GM18499 (cell line): ENCODE measurements around the gene PCIF1.
A peak's percentile ranks its signal among the peaks of the same experiment; 100 is the strongest.

ENCODE experiments used
- ATAC-seq: cut with Tn5 transposase; IDR thresholded peaks from one replicate; pipeline ENCODE4 v1.9.1; 2021; ENCODE audit warnings: moderate number of reproducible peaks; ENCODE audit not compliant: insufficient read depth, unreplicated experiment

The PCIF1 gene

GRCh38 chr20:45964006-45964400, 29.5 kb downstream of the PCIF1 start:
- no peak for ATAC-seq

DNA sequence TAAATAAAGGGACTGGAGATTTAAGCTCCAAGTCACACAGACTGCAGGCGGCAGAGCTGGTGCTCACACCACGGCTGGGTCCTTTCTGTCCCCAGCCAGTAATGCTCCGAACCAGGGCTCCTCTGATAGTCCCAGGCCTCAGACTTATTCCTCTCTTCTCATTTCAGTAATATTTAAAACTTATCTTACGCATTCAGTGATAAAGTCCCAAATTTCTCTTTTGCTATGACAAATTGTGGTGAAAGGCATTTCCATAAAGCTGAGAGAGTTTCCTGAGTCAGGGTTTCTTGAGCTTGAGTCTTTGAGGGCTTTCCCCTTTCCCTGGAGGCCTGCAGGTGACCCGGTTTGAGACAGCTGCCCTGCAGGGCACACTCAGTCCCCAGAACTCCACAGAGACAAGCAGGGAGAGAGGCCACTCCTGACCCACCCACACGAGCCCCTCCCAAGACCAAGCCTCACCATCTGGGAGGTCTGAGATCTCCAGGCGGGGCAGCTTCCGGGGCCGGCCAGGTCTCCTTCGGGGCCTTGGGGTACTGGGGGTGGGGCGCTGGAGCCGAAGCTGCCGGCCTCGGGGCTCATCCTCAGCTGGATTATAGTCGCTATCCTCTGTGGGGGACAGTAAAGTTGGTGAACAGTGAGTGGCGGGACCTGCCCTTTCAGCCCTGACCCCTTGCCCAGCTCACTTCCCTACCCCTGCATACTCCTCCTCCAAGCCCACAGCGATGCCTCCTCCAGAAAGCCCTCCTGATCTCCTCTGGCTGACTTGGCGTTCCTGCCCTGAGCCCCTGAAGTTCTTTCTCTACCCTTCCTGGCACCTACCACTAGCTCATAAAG, 30.9 kb downstream of the PCIF1 start:
- ATAC-seq: no peak

GRCh38 chr20:45967551-45968080, 33.1 kb downstream of the PCIF1 start:
- ATAC-seq: no peak

GRCh38 chr20:45968081-45968671, 33.7 kb downstream of the PCIF1 start:
- ATAC-seq: no peak

- ATAC-seq: no peak
Measured at GRCh38 chr20:45968801-45969711, 34.6 kb downstream of the PCIF1 start.

GRCh38 chr20:45969712-45970634, 35.5 kb downstream of the PCIF1 start:
- ATAC-seq: no peak

DNA sequence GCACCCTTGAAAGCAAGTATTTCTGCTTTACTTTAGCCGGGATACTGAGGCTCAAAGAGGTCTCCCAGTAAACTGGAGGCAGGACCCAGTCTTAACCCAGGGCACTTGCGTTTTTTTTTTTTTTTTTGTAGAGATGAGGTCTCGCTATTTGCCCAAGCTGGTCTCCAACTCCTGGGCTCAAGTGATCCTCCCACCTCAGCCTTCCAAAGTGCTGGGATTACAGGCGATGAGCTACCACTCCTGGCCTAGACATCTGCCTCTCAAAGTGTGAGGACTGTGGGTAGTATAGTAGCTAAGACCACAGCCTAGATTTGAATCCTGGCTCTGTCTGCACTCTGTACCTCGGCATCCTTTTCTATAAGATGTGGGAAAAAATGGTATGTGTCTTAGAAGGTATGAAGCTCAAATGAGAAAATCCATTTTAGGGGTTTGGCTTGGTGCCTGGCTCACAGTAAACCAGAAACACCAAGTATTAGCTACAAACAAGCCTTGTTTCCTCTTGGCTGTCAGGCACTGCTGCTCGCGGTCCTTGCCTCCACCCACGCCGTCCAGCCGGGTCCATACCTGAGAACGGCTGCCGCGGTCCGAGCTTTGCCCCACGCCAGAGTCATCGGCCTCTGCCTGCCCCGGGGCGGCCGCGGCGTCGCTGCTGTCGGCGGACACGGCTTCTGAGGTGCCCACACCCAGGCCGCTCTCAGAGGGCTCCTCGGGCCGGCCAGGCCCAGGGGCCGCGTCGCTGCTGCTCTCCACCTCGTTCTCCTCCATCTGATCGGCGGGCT, 36.4 kb downstream of the PCIF1 start:
- no peak for ATAC-seq

- peak; percentile 14 for ATAC-seq
Measured at GRCh38 chr20:45971425-45971674, 36.9 kb downstream of the PCIF1 start.

DNA sequence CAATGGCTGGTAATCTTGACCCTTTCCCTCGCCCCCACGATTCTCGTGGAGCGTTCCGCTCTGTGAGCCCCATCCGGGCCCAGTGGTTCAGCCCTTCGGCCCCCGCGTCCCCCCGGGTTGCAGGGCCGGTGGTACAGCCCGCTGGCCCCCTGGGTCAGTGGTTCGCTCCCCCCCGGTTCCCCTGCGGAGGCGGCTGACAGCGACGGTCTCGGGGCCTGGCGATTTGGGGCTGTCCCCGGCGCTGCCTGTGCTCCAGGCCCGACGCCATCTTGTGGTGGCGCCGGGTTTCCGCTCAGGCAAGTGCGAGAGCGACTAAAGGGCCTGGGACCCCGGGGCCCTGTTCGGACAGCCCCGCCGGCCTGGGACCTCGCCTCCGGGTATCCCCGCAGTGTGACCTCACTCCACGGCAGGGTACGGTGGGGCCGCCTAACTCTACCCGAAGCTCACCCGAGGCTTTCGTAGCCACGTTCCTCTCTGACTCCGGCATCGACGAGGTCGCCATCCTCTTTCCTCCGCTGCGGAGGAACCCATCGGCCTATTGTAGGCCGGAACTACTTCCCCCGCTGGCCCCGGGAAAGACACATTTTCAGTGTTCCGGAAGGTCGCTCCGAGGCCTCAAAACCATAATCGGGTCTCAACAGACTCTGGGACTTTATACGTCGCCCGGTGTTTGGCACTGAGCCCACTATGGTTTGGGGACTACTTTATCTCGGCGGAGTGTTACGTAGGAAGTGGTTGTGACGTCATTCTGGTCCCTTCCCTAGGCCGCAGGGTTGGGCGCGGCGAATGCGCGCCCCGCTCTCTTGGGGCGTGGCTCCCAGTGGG, 37.4 kb downstream of the PCIF1 start, which contains the start of gene ZNF335:
Gene ZNF335 (minus strand): TSS at position 529 of the 825 bp plus-strand sequence. CDS start 793 bp downstream, outside the sequence.
- peak; percentile 36 for ATAC-seq

GRCh38 chr20:45972500-45973183, 38.2 kb downstream of the PCIF1 start:
- no peak for ATAC-seq

DNA sequence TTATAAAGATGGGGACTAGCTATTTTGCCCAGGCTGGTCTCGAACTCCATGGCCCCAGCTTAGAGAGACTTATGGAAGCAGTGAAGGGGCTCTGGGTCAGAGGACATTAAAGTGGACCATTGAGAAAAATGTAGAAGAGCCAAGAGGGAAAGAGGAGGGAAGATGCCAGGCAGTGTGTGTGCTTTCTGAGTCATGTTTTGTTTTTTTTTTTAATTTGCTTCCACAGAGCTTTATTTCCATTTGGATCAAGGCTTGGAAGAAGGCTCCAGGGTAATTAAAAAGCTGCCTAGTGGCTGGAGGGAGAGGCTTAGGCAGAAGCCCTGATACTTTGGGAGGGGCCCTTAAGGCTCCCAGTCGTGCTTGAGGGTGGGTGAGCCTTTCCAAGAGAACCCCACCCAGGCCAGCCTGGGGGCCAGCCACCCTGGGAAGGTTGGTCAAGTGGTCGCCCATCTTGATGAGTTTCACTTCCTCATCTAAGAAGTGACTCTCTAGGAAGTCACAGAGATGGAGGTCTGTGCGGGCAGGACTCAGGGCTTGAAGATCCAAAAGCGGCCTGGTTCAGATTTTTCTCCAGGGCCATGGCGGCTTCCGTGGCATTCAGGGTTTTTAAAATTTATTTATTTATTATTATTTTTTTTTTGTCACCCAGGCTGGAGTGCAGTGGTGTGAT, 40.5 kb downstream of the PCIF1 start:
- no peak for ATAC-seq

GRCh38 chr20:45975686-45976085, 41.2 kb downstream of the PCIF1 start:
- ATAC-seq: no peak

DNA sequence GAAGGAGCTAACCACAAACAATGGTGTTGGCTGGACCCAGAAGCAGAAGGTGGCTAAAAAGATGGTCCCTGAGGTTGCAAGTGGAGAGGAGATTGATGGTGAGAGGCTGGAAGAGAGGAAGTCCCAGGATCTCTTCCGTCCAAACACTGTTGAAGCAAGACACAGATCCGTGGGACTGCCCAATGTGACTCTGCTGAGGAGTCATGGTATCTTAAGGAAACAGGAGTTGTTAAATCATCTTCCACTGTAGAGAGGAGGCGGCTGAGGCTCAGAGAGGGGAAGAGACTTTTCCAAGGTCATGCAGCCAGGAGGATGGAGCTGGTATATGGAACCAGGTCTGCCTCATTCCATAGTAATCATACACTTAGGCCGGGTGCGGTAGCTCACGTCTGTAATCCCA, 41.6 kb downstream of the PCIF1 start:
- ATAC-seq: no peak

DNA sequence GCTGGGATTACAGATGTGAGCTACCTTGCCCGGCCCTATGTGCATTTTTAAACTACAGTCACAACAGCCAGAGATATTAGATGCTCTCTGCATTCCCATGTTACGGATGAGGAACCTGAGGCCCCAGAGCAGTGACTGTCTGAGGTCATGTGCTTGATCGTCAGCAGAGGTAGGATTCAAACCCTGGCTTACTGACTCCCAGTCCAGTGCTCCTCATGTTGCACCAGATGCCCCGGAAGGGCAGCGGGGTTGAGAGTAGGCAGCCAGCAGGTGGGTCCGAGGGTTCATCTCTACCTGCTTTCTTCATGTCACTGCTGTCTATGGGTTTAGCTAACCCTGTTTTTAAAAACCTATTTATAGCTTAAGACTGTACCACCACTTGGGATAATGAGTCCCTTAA, 46.8 kb downstream of the PCIF1 start:
- ATAC-seq: no peak

DNA sequence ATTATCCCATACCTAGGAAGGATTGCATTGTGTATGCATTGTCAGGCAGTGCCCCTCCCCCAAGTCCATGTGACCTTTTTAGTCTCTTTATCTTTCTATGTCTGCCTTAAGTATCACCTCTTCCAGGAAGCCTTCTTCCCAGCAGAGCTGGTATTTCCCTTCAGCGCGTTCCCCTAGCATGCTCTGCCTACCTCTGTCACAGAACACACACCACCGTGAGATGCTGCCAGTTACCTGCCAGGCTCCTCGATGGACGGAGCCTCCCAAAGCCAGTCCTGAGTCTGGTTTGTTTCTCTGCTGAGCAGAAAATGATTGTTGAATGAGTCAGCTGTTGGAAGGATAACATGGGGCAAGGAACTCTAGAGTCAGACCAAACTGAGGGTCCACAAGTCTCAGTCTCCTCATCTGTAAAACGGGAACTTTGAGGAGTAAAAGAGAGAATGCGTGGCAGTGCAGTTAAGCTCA, 48.8 kb downstream of the PCIF1 start:
- ATAC-seq: no peak

- ATAC-seq: no peak
Measured at GRCh38 chr20:45985573-45985972, 51.1 kb downstream of the PCIF1 start.
